Mononuclear cell (primary cell): ENCODE measurements around the gene JAG1. TPM values are rescaled to one million over a fixed set of nuclear protein-coding genes. Genes with fewer than 3 reads are reported as not detected.

ENCODE experiments used
- H3K27me3 ChIP-seq: 2 replicates; pipeline ENCODE4 v1.6.0; 2011; ENCODE audit warnings: low read length, control low read depth; ENCODE audit not compliant: insufficient read depth
- H3K4me1 ChIP-seq: 2 replicates; pipeline ENCODE4 v1.5.1; 2011; ENCODE audit warnings: mild to moderate bottlenecking, low read length, control low read depth; ENCODE audit not compliant: insufficient read depth
- H3K4me3 ChIP-seq: 2 replicates; pipeline ENCODE4 v1.5.1; 2011; ENCODE audit warnings: mild to moderate bottlenecking, low read length, moderate library complexity
- H3K9me3 ChIP-seq: 2 replicates; pipeline ENCODE4 v1.5.1; 2011; ENCODE audit warnings: low read depth, mild to moderate bottlenecking, control low read depth, low read length
- total RNA-seq: library from RNA; depleted of rRNA; stranded (reverse); fragments of >200 nt; gene quantifications from one replicate; pipeline ENCODE4 v1.2.3, GENCODE V29; 2012

Gene JAG1
- total RNA-seq, 1 donor: 8.3 TPM

DNA sequence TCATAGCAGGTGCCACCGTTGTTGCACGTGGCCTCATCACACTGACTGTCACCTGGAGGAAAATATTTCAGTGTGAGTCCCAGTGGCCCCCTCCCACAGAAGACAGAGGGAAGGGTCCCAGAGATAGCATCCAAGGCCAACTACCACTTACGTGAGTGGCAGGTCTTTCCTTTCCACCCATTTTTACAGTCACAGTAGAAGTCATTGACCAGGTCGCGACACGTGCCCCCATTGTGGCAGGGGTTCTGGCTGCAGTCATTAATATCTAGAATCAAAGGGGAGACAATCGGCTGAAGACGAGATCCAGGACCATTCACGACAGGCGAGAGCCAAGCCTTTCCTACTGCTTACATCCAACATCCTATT, 28.6 kb downstream of the JAG1 start:
- H3K4me3 ChIP-seq: no peak overlapping the region
- H3K4me1 ChIP-seq: no peaks in the 10 kb centered on the region
- no peaks in the 10 kb centered on the region for H3K9me3 ChIP-seq
- H3K27me3 ChIP-seq: no peaks in the 10 kb centered on the region

DNA sequence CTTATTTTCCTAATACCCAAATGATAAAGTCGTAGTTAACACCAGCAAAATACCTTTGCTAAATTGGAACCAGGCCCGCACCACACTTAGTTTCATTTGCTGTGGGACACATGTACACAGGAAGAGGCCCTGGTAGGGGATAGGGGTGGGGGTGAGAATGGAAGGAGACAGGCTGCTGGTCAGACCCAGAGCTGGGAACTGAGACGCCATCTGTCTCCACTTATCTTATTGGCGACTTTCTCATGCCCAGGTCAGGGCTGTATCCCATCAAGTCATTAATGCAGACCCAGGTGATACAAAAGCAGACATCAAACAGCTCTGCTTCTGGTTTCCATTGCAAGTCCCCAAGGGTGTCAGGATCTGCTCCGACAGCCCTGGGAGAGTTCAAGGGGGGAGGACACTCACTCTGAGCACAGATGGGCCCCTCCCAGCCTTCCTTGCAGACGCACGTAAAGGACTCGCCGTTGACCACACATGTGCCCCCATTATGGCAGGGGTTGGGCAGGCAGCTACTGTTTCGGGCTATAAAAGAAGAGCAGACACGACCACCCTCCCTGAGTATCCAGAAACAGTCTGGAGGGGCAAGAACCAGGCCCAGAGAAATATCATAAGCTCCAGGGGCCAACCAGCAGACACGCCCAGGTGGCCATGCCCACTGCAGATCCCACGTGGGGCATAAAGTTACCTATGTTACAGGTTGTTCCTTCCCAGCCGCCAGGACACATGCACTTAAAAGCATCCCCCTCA, 29.2 kb downstream of the JAG1 start:
- H3K9me3 ChIP-seq: no peaks in the 10 kb centered on the region

DNA sequence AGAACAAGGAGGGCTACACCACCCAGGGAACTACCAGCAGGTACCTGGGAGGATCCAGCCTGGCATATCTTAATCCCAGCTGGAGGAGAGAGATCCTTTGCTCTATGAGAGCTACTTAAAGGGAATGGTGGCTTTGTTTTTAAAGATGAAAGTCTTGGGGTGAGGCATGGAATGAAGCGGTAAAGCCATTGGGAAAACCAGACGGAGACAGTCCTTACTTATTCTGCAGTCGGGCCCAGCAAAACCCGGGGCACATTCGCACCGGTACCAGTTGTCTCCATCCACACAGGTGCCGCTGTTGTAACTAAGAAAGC, 30.3 kb downstream of the JAG1 start:
- H3K4me1 ChIP-seq: no peaks in the 10 kb centered on the region
- no peaks in the 10 kb centered on the region for H3K27me3 ChIP-seq
- H3K9me3 ChIP-seq: no peaks in the 10 kb centered on the region
- H3K4me3 ChIP-seq: no peak overlapping the region

More for the DNA sequence above, 29.2 kb downstream of the JAG1 start:
- Histone ChIP-seq H3K4me1 (no peaks in the 10 kb centered on the region), H3K4me3 (no peak overlapping the region), H3K27me3 (no peaks in the 10 kb centered on the region)

DNA sequence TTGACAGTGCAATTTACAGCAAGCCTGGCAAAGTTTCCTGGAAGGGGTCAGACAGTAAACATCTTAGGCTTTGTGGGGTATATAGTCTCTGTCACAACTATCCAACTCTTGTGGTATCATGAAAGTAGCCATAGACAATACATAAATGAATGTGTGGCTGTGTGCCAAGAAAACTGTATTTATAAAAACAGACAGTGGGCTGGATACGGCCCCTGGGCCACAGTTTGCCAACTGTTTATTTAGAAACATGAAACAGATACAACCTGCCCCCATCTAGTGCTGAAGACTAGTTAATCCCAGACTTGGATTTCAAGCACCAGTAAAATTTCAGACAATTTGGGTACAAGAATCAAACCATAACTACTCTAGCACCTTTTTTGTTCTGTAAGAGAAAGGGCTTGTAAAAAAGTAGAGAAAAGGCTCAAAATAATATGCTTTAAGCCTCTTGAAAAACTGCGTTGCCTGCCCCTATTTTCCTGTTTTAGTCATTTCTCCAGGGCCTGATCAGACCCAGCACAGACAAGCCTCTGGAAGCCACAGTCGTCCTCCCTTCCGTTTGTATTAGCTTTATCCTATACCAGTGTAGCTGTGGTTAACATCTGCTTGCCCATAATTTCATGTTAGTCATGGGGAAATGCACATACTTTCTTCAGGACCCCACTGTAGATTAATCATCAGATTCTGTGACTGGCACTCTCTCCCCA, 30.8 kb downstream of the JAG1 start:
- no peaks in the 10 kb centered on the region for H3K4me1 ChIP-seq
- no peaks in the 10 kb centered on the region for H3K27me3 ChIP-seq
- no peaks in the 10 kb centered on the region for H3K9me3 ChIP-seq
- H3K4me3 ChIP-seq: no peak overlapping the region

DNA sequence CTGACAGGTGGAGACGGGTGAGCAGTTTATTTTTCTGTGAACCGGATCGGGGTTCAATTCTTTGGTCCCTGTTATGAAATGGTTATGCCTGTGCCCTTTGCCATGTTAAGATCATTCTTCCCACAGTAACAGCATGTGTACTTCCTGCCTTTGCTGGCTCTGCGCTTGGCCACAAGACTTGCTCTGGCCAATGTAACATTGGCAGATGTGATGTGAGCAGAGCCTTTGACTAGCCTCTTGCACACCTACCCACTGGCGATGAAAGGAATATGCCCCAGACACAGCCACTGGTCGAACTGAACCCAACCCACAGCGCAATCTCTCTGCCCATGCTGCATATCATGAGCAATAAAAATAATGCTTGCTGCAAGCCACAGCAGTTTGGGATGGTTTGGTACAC, 31.9 kb downstream of the JAG1 start:
- no peaks in the 10 kb centered on the region for H3K27me3 ChIP-seq
- H3K9me3 ChIP-seq: no peaks in the 10 kb centered on the region
- no peaks in the 10 kb centered on the region for H3K4me1 ChIP-seq
- H3K4me3 ChIP-seq: no peak overlapping the region

DNA sequence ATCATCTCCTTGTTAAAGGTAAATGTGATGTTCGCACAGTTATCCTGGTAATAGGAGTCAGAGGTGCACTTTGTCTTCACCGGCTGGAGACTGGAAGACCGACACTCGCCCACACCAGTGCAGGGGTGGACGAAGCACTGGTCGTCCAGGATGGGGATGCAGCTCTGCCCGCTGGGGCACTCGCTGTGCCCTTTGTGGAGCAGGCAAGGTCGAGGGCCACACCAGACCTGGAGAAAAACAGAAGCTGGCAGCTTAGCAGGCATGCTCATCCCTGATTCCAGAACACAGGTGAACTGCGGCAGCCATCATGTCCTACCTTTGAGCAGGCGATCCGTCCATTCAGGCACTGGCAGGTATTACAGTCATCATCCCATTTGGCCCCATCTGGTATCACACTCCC, 32.3 kb downstream of the JAG1 start:
- H3K9me3 ChIP-seq: no peaks in the 10 kb centered on the region
- H3K27me3 ChIP-seq: no peaks in the 10 kb centered on the region
- no peak overlapping the region for H3K4me3 ChIP-seq
- no peaks in the 10 kb centered on the region for H3K4me1 ChIP-seq

DNA sequence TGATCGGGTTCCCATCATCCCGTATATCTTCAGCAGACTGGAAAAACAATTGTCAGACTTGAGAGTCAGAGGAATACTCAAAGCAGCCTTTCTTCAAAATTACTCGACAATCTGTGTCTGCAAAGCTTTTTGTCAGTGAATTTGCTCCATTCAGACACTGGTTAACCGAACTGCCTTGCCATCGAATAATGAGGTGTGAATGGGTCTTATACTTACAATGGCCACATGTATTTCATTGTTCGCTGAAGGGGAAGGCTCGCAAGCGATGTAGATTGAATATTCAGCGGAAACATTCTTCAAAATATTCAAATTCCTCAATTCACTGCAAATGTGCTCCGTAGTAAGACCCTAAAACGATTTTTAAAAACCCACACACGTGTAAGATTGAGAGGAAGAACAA, 32.9 kb downstream of the JAG1 start:
- Histone ChIP-seq H3K9me3 (no peaks in the 10 kb centered on the region), H3K4me1 (no peaks in the 10 kb centered on the region), H3K4me3 (no peak overlapping the region), H3K27me3 (no peaks in the 10 kb centered on the region)

DNA sequence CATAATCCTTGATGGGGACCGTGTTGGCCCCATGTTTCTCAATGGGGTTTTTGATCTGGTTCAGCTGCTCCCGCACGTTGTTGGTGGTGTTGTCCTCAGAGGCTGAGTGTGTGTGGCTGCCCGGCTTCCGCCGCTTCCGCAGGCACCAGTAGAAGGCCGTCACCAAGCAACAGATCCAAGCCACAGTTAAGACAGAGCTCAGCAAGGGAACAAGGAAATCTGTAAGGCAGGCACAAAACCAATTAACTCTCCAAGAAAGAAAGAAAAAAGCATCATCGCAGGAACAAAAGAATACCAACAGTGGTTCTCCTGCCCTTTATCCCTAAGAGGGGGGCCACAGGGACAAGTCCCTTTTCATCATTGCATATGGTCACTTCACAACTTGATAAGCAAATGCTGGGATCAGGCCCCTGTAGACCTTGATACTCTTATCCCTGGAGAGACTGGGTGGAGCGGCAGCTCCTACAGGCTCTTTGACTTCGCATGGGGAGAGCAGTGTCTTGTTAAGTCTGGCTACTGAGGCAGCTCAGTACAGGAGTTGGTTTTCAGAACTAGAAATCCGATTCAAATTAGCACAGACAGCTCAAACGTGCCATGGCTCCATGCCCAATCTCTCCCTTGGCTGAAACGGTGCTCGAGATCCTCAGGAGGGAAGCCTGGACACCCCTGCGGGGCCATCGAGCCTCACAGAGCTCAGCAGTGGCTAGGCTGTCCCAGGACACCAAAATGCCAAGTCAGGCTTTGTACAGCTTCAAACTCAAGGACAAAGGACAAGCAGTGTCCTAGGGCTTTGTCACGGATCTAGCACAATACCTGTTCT, 33.9 kb downstream of the JAG1 start:
- Histone ChIP-seq H3K27me3 (no peaks in the 10 kb centered on the region), H3K4me1 (no peaks in the 10 kb centered on the region), H3K4me3 (no peak overlapping the region), H3K9me3 (no peaks in the 10 kb centered on the region)

DNA sequence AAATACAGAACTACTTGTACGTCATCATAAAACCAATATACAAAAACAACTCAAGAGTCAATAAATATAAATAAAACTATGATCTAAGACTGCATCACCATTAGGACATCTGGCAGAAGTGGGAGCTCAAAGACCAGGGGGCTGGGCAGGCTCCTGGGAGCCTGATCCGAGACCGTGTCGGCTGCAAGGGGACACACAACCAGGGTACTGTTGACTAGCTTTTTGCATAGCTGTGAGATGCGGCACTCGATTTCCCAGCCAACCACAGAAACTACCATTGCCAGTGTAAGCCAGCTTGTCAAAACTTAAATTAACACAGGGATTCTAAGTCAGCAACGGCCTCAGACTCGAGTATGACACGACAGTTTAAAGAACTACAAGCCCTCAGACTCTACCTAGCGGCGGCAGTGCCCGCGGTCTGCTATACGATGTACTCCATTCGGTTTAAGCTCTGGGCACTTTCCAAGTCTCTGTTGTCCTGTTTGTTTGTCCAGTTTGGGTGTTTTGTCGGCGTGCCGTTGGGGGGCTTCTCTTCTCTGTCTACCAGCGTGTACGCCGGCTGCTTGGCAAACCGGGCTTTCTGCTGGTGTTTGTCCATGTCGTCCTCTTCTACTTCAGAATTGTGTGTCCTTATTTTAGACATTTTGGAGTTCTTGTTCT, 34.6 kb downstream of the JAG1 start:
- no peaks in the 10 kb centered on the region for H3K9me3 ChIP-seq
- H3K4me3 ChIP-seq: no peak overlapping the region
- no peaks in the 10 kb centered on the region for H3K4me1 ChIP-seq
- no peaks in the 10 kb centered on the region for H3K27me3 ChIP-seq

DNA sequence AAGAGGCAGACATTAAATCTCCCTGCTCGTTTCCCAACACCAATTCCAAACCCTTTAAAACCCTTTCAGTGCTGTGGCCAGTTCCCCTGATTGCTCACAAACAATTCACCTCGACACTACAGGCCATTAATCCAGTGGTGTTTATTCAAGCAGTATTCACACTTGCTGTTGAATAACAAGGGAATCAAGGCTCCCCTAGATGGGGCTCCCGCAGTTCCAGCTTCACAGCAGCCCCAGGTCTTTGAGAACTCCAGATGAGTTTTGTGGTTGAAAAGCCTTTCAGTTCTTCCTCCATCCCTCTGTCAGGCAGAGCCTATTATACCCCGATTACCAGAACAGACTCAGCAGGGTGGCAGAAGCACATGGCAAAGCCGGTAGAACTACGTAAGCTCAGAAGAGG, 36.2 kb downstream of the JAG1 start:
- Histone ChIP-seq H3K4me3 (no peak overlapping the region), H3K27me3 (no peaks in the 10 kb centered on the region), H3K9me3 (no peaks in the 10 kb centered on the region), H3K4me1 (no peaks in the 10 kb centered on the region)

DNA sequence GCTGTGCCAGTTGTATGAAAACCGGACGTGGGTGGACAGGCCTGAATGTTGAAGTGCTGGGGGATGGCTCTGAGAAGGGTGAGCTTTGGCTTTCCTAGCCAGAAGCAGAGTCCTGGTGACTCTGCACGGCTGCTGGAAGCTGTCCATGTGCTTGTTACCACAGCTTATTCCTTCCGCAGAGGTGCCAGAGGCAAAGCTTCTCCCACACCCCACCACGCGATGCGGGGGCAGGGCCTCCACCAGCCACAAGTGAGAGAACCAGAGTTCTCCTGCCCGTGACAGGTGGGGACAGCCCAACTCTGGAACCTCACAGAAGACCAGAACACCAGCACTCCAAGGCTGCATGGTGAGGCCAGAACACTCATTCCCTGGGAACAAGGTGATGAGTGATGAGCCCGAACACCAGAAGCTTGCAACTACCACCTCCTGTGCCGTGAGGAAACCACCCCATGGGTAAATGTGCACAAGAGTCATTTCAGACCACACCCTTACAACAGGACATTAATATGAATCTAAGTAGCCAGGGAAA, 36.7 kb downstream of the JAG1 start:
- no peaks in the 10 kb centered on the region for H3K9me3 ChIP-seq

DNA sequence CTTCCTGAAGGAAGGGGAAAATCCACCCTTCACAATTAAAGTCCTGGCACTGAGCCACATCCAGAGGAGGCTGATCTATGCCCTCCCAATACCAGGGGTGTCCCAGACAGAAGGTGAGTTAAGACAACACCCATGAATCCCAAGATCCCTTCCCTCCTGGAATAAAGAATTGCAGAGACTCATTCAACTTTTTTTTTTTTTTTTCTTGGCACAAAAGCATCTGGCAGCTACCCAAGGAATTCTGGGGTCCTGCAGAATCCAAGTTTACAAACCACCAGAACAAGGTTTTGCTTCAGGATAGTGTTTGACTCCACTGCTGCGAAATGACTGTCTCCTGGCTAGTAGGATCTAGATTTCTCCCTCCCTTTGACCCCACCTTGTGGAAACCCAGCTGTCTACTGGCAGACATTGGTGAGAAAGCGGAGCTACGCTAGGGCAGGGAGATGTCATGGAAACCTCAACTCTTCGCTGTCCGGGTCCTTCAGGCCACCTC, 37.4 kb downstream of the JAG1 start:
- Histone ChIP-seq H3K9me3 (no peaks in the 10 kb centered on the region), H3K4me3 (no peak overlapping the region), H3K27me3 (no peaks in the 10 kb centered on the region), H3K4me1 (no peaks in the 10 kb centered on the region)

More for the DNA sequence above, 36.7 kb downstream of the JAG1 start:
- Histone ChIP-seq H3K27me3 (no peaks in the 10 kb centered on the region), H3K4me1 (no peaks in the 10 kb centered on the region), H3K4me3 (no peak overlapping the region)

DNA sequence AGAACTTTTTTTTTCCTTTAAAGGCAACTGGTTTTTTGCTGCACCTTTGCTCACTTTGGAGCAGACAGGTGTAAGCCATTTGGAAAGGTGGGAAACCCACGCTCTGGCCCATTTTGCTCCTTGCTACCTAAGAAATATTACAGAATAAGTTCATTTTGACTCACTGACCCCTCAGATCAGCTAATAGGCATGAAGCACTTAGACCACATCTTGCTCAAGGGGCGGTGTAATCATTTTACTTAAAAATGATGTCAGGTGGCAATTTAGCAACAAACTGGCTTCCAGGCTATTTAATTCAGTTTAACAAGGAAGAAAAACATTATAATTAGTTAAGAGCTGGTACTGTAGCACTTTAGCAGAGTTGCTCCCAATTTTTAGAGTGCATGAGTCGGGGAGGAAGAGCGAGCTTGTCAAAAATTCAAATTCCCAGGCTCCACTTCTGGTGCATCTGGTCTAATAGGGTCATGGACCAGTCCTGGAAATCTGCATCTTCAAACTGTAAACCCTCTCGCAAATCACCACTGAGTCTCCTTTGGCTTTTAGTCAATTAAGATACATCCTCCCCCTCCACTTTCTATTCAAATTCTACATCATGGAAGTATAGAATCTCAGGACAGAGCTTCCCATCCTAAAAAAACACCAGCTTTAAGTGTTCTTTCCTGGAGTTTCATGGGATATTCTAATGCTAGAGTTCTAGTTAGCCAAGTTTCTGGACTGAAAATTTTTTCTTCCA, 38.2 kb downstream of the JAG1 start:
- H3K9me3 ChIP-seq: no peaks in the 10 kb centered on the region
- H3K27me3 ChIP-seq: no peaks in the 10 kb centered on the region
- no peak overlapping the region for H3K4me3 ChIP-seq
- no peaks in the 10 kb centered on the region for H3K4me1 ChIP-seq

DNA sequence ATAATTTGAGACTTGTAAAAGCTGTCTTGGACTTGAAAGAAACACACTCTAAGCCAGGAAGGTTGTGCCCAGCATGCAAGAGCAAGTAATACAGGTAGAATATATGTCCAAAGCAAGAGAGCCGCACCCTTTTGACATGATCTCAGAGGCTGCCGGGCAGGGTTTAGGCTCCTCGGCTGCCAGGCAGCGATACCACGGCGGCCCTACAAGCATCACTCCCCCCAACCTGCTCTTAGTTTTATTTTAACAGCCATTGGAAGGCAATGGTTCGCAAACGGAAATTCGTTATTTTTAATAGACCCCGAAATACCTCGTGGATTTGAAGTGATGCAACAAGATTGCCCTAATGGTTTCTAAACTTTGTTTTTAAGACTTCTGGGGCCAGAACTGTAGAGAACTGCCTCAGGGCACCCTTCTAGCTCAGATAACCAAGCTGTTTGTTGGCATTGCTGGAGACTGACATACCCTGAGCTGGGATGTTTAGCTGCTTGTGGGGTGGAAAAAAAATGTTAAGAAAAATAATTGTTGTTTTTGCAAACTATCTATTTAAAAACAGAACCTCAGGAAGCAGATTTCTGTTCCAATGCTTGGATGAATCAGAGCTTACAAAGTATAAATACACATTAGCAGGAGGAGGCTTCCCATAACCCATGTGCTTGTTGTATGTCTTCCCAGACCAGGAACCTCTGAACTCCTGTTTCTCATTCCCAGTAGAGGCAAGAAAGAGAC, 39.0 kb downstream of the JAG1 start:
- H3K27me3 ChIP-seq: no peaks in the 10 kb centered on the region
- H3K9me3 ChIP-seq: no peaks in the 10 kb centered on the region
- H3K4me1 ChIP-seq: no peaks in the 10 kb centered on the region
- no peak overlapping the region for H3K4me3 ChIP-seq
